Loucy (cell line): ENCODE data around the gene IL9.

Experiments used
- H2AFZ ChIP-seq: fragments of 200-600 bp; sonication (generic); 2 replicates; pipeline ENCODE4 v1.6.0; 2016; ENCODE audit warnings: antibody characterized with exemption, mild to moderate bottlenecking, low read length, moderate library complexity
- H3F3A ChIP-seq: fragments of 200-600 bp; 2 replicates; pipeline ENCODE4 v1.6.0; 2016; ENCODE audit warnings: antibody characterized with exemption, low read depth, mild to moderate bottlenecking
- H3K27me3 ChIP-seq: fragments of 200-600 bp; sonication (generic); 2 replicates; pipeline ENCODE4 v1.6.1; 2014; ENCODE audit warnings: low read length, mild to moderate bottlenecking; ENCODE audit not compliant: insufficient read depth, poor library complexity, severe bottlenecking
- H3K36me3 ChIP-seq: fragments of 200-600 bp; sonication (generic); 2 replicates; pipeline ENCODE4 v1.6.1; 2016; ENCODE audit warnings: low read length; ENCODE audit not compliant: insufficient read depth
- H3K4me1 ChIP-seq: fragments of 200-600 bp; sonication (generic); 2 replicates; pipeline ENCODE4 v1.5.1; 2014; ENCODE audit warnings: low read length, mild to moderate bottlenecking; ENCODE audit not compliant: insufficient read depth, poor library complexity, severe bottlenecking
- H3K4me2 ChIP-seq: fragments of 200-600 bp; sonication (generic); 2 replicates; pipeline ENCODE4 v1.6.0; 2014; ENCODE audit warnings: antibody characterized with exemption, low read length, low read depth, mild to moderate bottlenecking; ENCODE audit not compliant: poor library complexity, severe bottlenecking
- H3K4me3 ChIP-seq: fragments of 200-600 bp; sonication (generic); 2 replicates; pipeline ENCODE4 v1.5.1; 2014; ENCODE audit warnings: low read length, mild to moderate bottlenecking, mixed read lengths; ENCODE audit not compliant: poor library complexity, severe bottlenecking
- H3K79me2 ChIP-seq: fragments of 200-600 bp; sonication (generic); 2 replicates; pipeline ENCODE4 v1.6.1; 2014; ENCODE audit warnings: low read length; ENCODE audit not compliant: insufficient read depth
- H3K9ac ChIP-seq: fragments of 200-600 bp; sonication (generic); 2 replicates; pipeline ENCODE4 v1.6.0; 2014; ENCODE audit warnings: mild to moderate bottlenecking, low read depth, low read length, moderate library complexity; ENCODE audit not compliant: poor library complexity, severe bottlenecking
- H3K9me2 ChIP-seq: fragments of 200-600 bp; sonication (generic); replicated peaks from 2 replicates; pipeline ENCODE4 v1.6.1; 2016; ENCODE audit warnings: low read depth, low read length, mixed read lengths
- H3K9me3 ChIP-seq: fragments of 200-600 bp; sonication (generic); 2 replicates; pipeline ENCODE4 v1.6.1; 2014; ENCODE audit warnings: mild to moderate bottlenecking, antibody characterized with exemption, low read length, low read depth; ENCODE audit not compliant: insufficient read depth
- H4K20me1 ChIP-seq: fragments of 200-600 bp; sonication (generic); 2 replicates; pipeline ENCODE4 v1.6.0; 2014; ENCODE audit warnings: antibody characterized with exemption, low read length, mild to moderate bottlenecking; ENCODE audit not compliant: insufficient read depth, poor library complexity, severe bottlenecking
- CTCF ChIP-seq: fragments of 200-600 bp; sonication (generic); conservative IDR thresholded peaks from 2 replicates; pipeline ENCODE4 v1.5.1; 2014; ENCODE audit warnings: mild to moderate bottlenecking, antibody characterized with exemption, low read length
- EZH2phosphoT487 ChIP-seq: fragments of 200-600 bp; IDR thresholded peaks from 2 replicates; pipeline ENCODE4 v1.6.1; 2018; ENCODE audit warnings: antibody characterized with exemption, mild to moderate bottlenecking, moderate library complexity, borderline replicate concordance

The IL9 gene

GRCh38 chr5:135934939-135935338, 39.3 kb upstream of the IL9 start:
- Histone ChIP-seq H2AFZ (no peak overlapping the region), H3K9ac (no peak overlapping the region), H3K36me3 (no peaks in the 10 kb centered on the region), H3K9me2 (no peaks in the 10 kb centered on the region), H4K20me1 (no peaks in the 10 kb centered on the region), H3K4me3 (no peak overlapping the region), H3K79me2 (no peaks in the 10 kb centered on the region), H3K27me3 (no peaks in the 10 kb centered on the region), H3K4me1 (no peaks in the 10 kb centered on the region), H3K9me3 (no peaks in the 10 kb centered on the region), H3F3A (no peaks in the 10 kb centered on the region), H3K4me2 (no peak overlapping the region)
- no peak for TF ChIP-seq CTCF
- no peak for TF ChIP-seq EZH2phosphoT487

- Histone ChIP-seq H3K4me1 (no peaks in the 10 kb centered on the region), H3K4me3 (no peak overlapping the region), H3K9me3 (no peaks in the 10 kb centered on the region), H3K9ac (no peak overlapping the region), H3K36me3 (no peaks in the 10 kb centered on the region), H3K79me2 (no peaks in the 10 kb centered on the region), H2AFZ (no peak overlapping the region), H4K20me1 (no peaks in the 10 kb centered on the region), H3K27me3 (peaks cover 11% of the 10 kb centered on the region), H3F3A (no peaks in the 10 kb centered on the region), H3K4me2 (no peak overlapping the region), H3K9me2 (no peaks in the 10 kb centered on the region)
- TF ChIP-seq CTCF: no peak
- TF ChIP-seq EZH2phosphoT487: no peak
Observed at GRCh38 chr5:135930949-135931295, 35.3 kb upstream of the IL9 start.

DNA sequence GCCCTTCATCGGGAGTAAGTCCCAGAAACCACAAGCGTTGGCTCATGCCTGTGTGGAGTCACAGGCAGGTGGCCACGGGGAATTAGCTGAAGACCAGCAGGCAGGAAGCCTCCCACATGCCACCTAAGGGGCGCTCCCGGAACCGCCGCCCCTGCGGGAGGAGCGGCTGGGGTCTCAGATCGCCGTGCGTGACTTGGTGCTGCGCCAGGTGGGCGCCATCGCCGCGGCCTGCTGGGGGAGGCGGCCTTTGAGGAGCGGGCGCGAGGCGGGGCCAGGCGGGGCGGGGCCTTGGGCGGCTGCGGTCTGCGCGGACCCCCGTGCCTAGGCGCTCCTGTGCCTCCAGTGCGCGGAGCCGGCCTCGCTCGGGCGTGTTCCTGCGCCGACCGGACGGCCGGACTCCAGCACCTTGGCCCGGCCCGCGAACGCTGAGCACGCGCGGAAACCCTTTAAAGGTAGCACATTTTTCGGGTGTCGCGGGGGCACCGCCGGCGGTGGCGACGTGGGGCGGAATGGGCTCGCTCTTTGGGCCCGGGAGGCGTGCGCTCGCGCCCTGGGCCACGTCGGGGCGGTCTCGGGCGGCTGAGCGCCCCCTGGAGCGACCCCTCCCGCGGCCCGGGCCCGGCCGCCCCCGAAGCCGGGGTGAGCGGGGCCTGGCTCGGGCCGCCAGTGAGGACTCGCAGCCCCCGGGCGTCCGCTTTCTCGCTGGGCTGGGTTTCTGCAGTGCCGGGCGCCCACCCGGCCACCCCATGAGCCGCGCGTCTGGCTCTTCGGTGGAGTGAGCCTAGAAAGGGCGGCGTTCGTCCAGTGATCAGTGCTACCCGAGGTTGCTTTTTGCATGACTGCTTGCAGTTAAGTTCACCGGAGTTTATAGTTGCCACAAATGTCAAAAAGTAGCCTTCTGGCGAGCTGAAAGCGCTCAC, 34.6 kb upstream of the IL9 start:
- H3K79me2 ChIP-seq: no peaks in the 10 kb centered on the region
- H3K4me3 ChIP-seq: no peak overlapping the region
- no peak overlapping the region for H2AFZ ChIP-seq
- no peaks in the 10 kb centered on the region for H4K20me1 ChIP-seq
- no peaks in the 10 kb centered on the region for H3F3A ChIP-seq
- peaks cover 13% of the 10 kb centered on the region for H3K27me3 ChIP-seq
- H3K9me2 ChIP-seq: no peaks in the 10 kb centered on the region
- no peaks in the 10 kb centered on the region for H3K36me3 ChIP-seq
- no peaks in the 10 kb centered on the region for H3K4me1 ChIP-seq
- no peak for TF ChIP-seq EZH2phosphoT487
- TF ChIP-seq CTCF: no peak
- no peak overlapping the region for H3K4me2 ChIP-seq
- H3K9me3 ChIP-seq: no peaks in the 10 kb centered on the region
- no peak overlapping the region for H3K9ac ChIP-seq
